Thyroid gland (tissue), 4 donors: Measurements from ENCODE around the gene GATB.

Experiments
- POLR2A ChIP-seq, 2 donors: fragments of 450-650 bp; IDR thresholded peaks; one replicate each; pipeline ENCODE4 v1.6.1; 2017; ENCODE audit warnings: antibody characterized with exemption in 2 of 2, mild to moderate bottlenecking in 2 of 2, moderate library complexity in 1 of 2
- TF ChIP-seq, protein P1 (sequence below), 6 experiments: fragments of 200-600 bp in 3 of 6; fragments of 450-650 bp in 3 of 6; sonication (generic) in 3 of 6; IDR thresholded peaks; one replicate each; pipeline ENCODE4 v1.5.1; 2016 to 2019; ENCODE audit warnings: antibody characterized with exemption in 6 of 6, mild to moderate bottlenecking in 2 of 6, inconsistent platforms in 1 of 6, moderate library complexity in 1 of 6

DNA sequence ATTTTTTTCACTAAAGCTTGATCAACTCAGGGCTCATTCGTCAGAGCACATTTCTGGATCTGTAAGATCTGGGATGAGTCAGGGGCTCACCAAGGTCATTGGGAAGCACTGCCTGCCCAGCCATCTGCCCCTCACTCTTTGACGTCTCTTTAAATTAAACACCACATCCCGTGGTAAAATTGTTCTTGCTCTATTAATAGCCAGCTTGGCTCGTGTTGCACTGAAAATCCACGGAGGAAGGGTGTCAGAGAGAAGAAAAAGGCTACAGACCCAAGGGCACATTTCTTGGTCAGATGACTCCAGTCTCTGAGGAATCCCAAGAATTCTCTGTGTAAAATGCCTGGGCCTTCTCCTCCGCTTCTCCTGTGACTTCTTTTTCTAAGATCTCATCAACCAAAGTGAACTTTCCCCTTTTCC is 45.7 kb upstream of the GATB start:
- TF ChIP-seq, protein P1, sequence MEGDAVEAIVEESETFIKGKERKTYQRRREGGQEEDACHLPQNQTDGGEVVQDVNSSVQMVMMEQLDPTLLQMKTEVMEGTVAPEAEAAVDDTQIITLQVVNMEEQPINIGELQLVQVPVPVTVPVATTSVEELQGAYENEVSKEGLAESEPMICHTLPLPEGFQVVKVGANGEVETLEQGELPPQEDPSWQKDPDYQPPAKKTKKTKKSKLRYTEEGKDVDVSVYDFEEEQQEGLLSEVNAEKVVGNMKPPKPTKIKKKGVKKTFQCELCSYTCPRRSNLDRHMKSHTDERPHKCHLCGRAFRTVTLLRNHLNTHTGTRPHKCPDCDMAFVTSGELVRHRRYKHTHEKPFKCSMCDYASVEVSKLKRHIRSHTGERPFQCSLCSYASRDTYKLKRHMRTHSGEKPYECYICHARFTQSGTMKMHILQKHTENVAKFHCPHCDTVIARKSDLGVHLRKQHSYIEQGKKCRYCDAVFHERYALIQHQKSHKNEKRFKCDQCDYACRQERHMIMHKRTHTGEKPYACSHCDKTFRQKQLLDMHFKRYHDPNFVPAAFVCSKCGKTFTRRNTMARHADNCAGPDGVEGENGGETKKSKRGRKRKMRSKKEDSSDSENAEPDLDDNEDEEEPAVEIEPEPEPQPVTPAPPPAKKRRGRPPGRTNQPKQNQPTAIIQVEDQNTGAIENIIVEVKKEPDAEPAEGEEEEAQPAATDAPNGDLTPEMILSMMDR (IDR thresholded peaks at IDR 0.05): no peak
- no peak for TF ChIP-seq POLR2A (IDR thresholded peaks at IDR 0.05)
